HAP-1 (cell line): ENCODE measurements around the gene FBH1.
A peak's percentile ranks its signal among the peaks of the same experiment; 100 is the strongest.
"Not testable (repeated sequence)": the region's sequence is repeated elsewhere in the genome, so short reads cannot be mapped to it uniquely, and the experiment has no call there.

ENCODE experiments used
- DNase-seq, 2 experiments: peaks; one replicate each; pipeline ENCODE4 v3.0.0-alpha.2; 2016 to 2020; ENCODE audit warnings: low spot score in 2 of 2
- H3K27me3 ChIP-seq: fragments of 250-450 bp; sonication (Bioruptor Pico); 2 replicates; pipeline ENCODE4 v1.5.1; 2020; ENCODE audit warnings: low read depth, mild to moderate bottlenecking, moderate library complexity
- H3K36me3 ChIP-seq: fragments of 250-450 bp; sonication (Bioruptor Pico); replicated peaks from 2 replicates; pipeline ENCODE4 v1.5.1; 2020; ENCODE audit warnings: mild to moderate bottlenecking
- H3K4me1 ChIP-seq: fragments of 250-450 bp; sonication (Bioruptor Pico); 2 replicates; pipeline ENCODE4 v1.5.1; 2020; ENCODE audit warnings: mild to moderate bottlenecking
- H3K4me3 ChIP-seq: fragments of 250-450 bp; sonication (Bioruptor Pico); 2 replicates; pipeline ENCODE4 v1.5.1; 2020; ENCODE audit warnings: mild to moderate bottlenecking, moderate library complexity
- H3K9me3 ChIP-seq: fragments of 250-450 bp; sonication (Bioruptor Pico); 2 replicates; pipeline ENCODE4 v1.5.1; 2020; ENCODE audit warnings: mild to moderate bottlenecking, moderate library complexity
- in situ Hi-C: fragments of 300-500 bp; cut with MboI; formaldehyde crosslinking; loops from 3 replicates; pipeline ENCODE4 v1.14.3; 2020; ENCODE audit warnings: low sequenced_read_pairs, inconsistent platforms, mixed read lengths

FBH1 gene

DNA sequence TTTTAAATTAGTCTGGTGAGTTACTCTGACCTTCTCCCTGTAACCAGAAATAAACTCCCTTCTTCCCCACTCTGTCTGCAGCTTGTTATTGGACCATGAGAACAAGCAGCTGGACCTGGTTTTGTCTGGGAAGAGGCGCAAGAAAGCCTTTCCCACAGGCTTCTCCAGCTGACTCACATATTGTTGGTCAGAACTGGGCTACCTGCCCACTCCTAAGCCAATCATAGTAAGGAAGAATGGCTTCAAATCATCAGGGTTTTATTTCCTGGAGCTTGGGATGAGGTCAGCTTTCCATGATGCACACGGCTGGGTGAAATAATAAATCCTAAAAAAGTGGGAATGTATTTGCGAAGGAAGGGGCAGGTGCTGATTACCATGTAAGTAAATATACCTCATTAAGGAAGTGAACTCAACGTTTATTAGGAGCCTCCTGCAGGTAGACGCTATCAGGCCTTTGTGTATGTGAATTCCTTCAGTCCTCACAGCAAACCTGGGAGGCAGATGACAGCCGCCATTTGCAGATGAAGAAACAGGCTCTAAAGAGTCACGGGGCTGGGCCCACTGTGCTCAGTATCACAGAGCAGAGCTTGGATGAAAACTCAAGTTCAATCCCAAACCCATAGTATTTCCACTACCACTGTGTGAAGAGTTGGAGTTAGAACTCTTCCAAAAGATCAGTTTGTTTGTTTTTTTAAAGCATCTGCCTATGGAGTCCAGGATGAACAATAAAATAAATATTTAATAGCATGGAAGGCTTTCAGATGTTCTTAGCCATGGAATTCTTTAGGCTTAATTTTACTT, 54.5 kb downstream of the FBH1 start:
- 0 out of 2 replicates have a peak, but pooled peaks cover under 1% of the 10 kb centered on the region for H3K27me3 ChIP-seq
- H3K9me3 ChIP-seq: no peaks in the 10 kb centered on the region
- no peaks in the 10 kb centered on the region for H3K36me3 ChIP-seq
- DNase-seq: no peak
- in situ Hi-C loops: no loop called here
- no peaks in the 10 kb centered on the region for H3K4me1 ChIP-seq
- H3K4me3 ChIP-seq: no peak overlapping the region

DNA sequence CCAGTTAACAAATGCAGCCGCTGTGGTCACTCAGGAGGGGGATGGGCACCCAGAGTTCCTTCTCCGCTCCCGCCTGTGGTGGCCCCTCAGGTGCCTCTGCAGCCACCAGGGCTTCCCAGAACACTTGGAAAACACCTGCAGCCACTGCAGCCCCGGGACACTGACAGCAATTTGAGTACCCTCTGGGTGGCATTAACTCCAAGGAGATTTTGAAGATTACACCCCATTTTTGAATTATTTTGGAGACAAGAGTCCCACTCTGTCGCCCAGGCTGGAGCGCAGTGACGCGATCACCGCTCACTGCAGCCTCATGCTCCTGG, 55.1 kb downstream of the FBH1 start:
- H3K4me1 ChIP-seq: no peaks in the 10 kb centered on the region
- no peaks in the 10 kb centered on the region for H3K36me3 ChIP-seq
- no peaks in the 10 kb centered on the region for H3K9me3 ChIP-seq
- DNase-seq: no peak
- H3K4me3 ChIP-seq: no peak overlapping the region
- 0 out of 2 replicates have a peak, but pooled peaks cover 4% of the 10 kb centered on the region for H3K27me3 ChIP-seq
- in situ Hi-C loops: no loop called here

DNA sequence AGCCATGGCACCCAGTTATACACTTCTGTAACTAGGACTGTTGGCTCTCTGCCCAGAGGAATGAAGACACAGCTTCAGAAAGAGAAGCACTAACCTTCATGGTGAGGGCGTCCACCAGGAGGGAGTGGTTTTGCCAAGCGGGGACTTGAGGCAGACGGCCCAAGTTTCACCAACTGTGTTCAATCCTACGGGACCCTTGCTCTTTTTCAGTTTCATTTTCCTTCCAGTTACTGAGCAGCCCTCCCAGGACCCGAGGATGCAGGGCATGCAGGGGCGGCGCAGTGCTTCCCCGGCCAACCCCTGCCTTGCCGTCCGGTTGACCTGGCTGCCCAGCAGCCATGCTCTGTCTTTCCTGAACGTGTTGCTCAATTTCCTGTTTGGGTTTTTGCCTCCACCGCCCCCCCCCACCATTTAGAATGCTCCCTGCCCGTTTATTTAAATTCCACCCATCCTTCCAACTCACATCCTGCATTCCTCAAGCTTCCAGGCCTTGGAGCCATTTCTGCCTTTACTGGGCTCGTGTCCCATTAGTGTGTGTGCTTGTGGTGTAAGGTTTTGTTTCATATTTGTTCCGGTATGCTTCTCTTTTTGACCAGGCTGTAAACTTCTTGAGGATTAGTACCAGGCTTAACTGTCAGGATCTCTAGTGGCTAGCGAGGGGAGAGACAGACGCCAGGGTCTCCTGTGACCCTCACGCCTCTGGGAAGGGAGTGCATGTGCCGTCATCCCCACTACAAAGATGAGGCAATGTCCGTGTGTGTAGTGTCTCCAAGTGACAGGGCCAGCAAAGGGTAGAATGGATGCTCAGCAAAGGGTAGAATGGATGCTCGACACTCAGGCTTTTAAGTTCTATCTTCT, 55.7 kb downstream of the FBH1 start:
- H3K27me3 ChIP-seq: 0 out of 2 replicates have a peak, but pooled peaks cover 5% of the 10 kb centered on the region
- in situ Hi-C loops: no loop called here
- H3K36me3 ChIP-seq: no peaks in the 10 kb centered on the region
- H3K9me3 ChIP-seq: no peaks in the 10 kb centered on the region
- H3K4me3 ChIP-seq: no peak overlapping the region
- H3K4me1 ChIP-seq: no peaks in the 10 kb centered on the region
- DNase-seq: no peak

DNA sequence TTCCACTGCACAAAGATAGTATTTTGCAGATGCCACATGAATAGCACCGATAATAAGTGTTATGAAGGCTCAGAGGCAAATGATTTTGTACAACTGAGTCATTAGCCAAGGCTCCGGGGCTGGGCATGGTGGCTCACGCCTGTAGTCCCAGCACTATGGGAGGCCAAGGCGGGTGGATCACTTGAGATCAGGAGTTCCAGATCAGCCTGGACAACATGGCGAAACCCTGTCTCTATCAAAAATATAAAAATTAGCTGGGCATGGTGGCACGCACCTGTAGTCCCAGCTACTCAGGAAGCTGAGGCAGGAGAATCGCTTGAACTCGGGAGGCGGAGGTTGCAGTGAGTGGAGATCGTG, 56.4 kb downstream of the FBH1 start:
- H3K36me3 ChIP-seq, H3K4me3 ChIP-seq, H3K27me3 ChIP-seq, H3K4me1 ChIP-seq, DNase-seq, H3K9me3 ChIP-seq, in situ Hi-C loops: not testable (repeated sequence)

DNA sequence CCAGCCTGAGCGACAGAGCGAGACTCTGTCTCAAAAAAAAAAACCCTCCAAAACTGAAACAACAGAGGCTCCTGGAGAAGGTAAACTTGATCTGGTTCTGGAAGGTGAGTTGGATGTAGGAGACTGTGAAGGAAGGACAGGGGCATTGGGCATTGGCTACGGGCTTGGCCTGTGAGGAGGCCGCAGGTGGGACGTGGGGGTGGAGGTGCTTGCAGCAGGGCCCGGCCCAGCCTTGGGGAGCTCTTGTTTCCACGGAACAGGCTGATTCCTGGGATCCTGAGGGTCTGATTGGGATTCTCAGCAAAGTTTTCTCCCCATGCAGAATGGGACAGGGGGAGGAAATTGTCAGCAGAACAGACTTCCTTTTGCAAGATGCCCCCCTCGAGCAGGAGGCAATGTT, 56.7 kb downstream of the FBH1 start:
- in situ Hi-C loops: no loop called here
- H3K27me3 ChIP-seq: 0 out of 2 replicates have a peak, but pooled peaks cover 5% of the 10 kb centered on the region
- no peak overlapping the region for H3K4me3 ChIP-seq
- DNase-seq: no peak
- H3K9me3 ChIP-seq: no peaks in the 10 kb centered on the region
- no peaks in the 10 kb centered on the region for H3K36me3 ChIP-seq
- no peaks in the 10 kb centered on the region for H3K4me1 ChIP-seq

DNA sequence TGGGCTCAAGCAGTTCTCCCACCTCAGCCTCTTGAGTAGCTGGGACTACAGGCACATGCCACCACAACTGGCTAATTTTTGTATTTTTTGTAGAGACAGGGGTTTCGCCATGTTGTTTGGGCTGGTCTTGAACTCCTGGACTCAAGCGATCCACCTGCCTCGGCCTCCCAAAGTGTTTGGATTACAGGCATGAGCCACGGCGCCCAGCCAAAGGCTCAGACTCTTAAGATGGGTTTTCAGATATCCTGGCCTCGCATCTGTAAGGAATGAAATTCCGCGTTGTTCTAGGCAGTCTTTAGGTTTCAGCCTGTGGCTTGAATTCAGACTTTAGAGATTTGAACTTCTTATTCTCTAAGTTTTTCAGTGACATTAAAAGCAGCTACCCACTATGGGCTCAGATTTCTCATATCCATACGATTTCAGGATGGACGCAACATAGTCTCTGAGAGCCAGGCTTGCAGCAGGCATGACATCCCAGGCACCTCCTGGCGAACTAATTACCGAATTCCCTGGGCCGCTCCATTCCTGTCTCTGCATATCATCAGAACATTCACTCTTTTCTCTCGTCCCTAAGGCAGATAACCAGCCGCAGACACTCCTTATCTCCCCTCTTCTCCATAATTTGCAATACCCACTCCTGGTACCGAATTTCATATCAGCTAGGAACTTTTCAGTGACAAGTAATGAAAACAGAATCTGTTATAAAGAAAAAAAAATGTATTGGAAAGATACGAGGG, 57.6 kb downstream of the FBH1 start:
- no peak overlapping the region for H3K4me3 ChIP-seq
- 0 out of 2 replicates have a peak, but pooled peaks cover 5% of the 10 kb centered on the region for H3K27me3 ChIP-seq
- no peaks in the 10 kb centered on the region for H3K36me3 ChIP-seq
- in situ Hi-C loops: no loop called here
- H3K4me1 ChIP-seq: no peaks in the 10 kb centered on the region
- no peaks in the 10 kb centered on the region for H3K9me3 ChIP-seq
- no peak for DNase-seq

DNA sequence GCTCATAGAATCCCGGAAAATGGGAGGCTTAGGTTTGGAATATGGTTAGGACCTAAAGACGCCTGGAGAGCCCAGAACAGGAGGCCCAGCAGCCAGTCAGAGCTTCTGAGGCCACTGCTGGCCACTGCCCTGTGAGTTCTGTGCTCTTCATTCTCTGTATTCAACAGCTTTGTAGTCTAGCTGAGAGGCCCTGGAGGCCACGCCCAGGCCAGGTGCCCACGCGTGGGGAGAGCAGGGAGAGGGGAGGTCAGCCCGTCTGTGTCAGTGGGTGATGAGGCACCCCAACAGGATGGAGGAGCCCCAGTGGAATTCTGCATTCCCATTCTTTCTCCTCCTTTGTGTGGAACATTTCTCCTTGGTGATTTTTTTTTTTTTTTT, 58.2 kb downstream of the FBH1 start:
- Histone ChIP-seq H3K4me1 (no peaks in the 10 kb centered on the region), H3K36me3 (no peaks in the 10 kb centered on the region), H3K4me3 (no peak overlapping the region), H3K27me3 (0 out of 2 replicates have a peak, but pooled peaks cover 5% of the 10 kb centered on the region), H3K9me3 (no peaks in the 10 kb centered on the region)
- in situ Hi-C loops: no loop called here
- no peak for DNase-seq

DNA sequence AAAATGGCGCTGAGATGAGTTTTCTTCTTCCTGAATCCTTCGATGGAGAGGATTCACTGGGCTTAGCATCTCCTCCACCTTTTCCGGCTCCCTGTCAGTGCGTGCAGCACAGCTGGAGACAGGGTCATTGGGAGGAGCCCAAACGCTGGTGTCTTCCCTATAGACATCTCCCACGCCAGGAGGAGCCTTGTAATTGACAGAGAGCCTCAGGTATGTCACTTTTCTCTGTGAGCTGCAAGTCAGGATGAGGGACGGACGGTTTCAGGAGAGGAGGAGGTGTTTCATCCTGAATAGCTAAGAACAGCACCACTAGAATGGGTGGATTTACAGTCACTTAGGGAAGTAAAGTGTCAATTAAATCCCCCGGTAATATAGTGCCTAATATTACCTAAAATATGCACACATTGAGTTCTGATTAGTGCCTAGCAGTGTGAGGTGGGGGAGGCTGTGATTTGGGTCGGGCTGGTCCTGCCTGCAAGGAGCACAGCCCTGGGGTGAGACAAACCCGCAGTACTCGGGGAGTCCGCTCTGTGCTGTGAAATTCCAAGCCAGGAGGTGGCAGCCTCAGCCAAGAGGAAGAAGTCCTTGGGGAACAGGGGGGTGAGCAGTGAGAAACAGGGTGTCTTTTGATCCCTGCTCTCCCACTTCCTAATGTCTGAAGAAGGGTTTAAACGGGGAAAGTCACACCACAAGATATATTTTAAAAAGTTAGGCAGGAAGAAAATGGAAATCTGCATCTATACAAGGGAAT, 59.1 kb downstream of the FBH1 start:
- in situ Hi-C loops: no loop called here
- H3K36me3 ChIP-seq: no peaks in the 10 kb centered on the region
- DNase-seq: peak in 1 of 2 experiments; percentile 56
- no peak overlapping the region for H3K4me3 ChIP-seq
- H3K4me1 ChIP-seq: no peaks in the 10 kb centered on the region
- 0 out of 2 replicates have a peak, but pooled peaks cover 5% of the 10 kb centered on the region for H3K27me3 ChIP-seq
- H3K9me3 ChIP-seq: no peaks in the 10 kb centered on the region

DNA sequence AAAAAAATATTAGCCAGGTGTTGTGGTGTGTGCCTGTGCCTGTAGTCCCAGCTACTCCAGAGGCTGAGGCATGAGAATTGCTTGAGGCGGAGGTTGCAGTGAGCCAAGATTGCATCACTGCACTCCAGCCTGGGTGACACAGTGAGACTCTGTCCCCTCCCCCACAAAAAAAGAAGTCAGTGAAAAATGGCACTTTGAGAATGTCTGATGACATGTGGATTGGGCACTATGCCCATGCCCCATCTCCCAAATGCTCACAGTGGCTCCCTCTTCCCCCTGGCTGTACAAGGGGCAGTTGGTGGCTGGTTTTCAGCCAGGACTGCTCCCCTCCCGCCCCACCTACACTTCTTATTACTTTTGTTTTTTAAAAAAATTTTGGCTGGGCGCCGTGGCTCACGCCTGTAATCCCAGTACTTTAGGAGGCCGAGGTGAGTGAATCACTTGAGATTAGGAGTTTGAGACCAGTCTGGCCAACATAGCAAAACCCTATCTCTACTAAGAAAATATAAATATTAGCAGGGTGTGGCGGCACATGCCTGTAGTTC, 61.2 kb downstream of the FBH1 start:
- Histone ChIP-seq H3K9me3 (no peaks in the 10 kb centered on the region), H3K4me3 (no peak overlapping the region), H3K27me3 (0 out of 2 replicates have a peak, but pooled peaks cover 5% of the 10 kb centered on the region), H3K36me3 (no peaks in the 10 kb centered on the region), H3K4me1 (no peaks in the 10 kb centered on the region)
- in situ Hi-C loops: no loop called here
- DNase-seq: no peak

DNA sequence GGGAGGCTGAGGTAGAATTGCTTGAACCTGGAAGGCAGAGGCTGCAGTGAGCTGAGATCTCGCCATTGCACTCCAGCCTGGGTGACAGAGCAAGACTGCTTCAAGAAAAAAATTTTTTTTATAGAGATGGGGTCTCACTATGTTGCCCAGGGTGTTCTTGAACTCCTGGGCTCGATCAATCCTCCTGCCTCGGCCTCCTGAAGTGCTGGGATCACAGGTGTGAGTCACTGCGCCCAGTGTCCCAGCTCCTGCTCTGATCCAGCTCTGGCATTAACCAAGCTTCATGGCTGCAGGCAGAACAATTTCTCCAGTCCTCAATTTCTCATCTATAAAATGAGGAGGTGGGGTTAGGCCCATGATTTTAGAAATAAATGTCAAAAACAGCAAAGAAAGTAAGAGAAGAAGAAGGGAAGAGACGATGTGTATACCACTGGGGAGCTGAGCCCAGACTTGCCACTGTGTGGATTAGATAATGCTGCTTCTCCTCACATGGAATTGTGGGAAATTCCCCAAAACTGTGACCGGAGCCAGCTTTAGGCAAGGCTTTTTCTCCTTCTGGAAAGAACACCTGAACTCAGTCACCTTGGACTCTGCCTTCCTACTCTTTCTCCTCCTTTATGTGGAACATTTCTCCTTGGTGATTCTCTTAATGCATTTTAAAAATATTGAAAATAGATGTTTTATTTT, 61.8 kb downstream of the FBH1 start:
- Histone ChIP-seq H3K9me3 (no peaks in the 10 kb centered on the region), H3K27me3 (0 out of 2 replicates have a peak, but pooled peaks cover 5% of the 10 kb centered on the region), H3K4me1 (no peaks in the 10 kb centered on the region), H3K36me3 (no peaks in the 10 kb centered on the region), H3K4me3 (no peak overlapping the region)
- in situ Hi-C loops: no loop called here
- DNase-seq: no peak

DNA sequence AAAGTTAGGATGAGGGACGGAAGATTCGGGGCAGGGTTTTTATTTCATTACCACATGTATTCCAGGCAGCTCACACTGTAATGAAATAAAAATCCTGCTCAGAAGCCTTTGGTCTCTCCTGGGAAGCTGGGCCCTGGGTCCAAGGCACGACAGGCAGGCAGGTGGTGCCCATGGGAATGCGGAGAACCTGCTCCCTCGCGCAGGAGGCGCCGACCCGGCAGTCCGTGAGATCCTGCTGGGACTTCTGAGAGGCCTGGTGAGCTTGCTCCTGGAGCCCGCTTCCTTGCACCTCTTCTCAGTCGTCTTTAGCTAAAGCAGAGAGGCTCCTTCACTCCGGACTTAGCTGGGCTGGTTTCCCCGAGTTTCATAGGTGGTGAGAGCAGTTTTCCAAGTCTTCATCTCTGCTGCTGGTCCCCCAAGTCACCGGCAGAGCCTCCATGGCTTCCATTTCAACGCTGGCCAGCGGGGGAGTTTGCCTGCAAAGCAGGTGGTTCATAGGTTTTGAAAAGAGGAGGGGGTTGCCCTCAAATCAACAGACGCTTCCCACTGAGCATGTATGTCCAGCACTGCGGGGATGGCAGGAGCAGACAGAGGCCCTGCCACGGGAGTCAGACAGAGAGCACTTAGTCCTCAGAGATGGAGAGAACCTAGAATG, 62.8 kb downstream of the FBH1 start:
- in situ Hi-C loops: no loop called here
- DNase-seq: no peak
- no peaks in the 10 kb centered on the region for H3K4me1 ChIP-seq
- H3K9me3 ChIP-seq: no peaks in the 10 kb centered on the region
- H3K36me3 ChIP-seq: no peaks in the 10 kb centered on the region
- H3K4me3 ChIP-seq: no peak overlapping the region
- 0 out of 2 replicates have a peak, but pooled peaks cover 5% of the 10 kb centered on the region for H3K27me3 ChIP-seq

DNA sequence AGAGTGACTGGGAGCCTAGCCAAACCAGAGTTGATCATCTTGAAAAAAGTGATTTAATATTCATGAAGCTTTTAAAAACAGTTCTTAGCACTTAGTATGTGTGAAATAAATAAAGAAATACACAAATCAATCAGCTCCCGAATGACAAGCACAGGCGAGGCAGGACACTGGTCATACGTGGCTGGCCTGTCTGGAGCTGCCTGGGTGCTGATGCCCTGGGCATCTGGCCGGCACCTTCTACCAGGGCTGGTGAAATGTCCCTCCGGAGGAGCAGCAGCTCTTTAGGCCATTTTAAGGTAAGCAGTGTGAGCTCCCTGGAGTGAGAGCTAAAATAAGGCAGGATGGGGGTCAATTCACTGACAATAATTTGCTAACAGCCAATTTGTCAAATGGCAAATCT, 63.6 kb downstream of the FBH1 start:
- in situ Hi-C loops: no loop called here
- Histone ChIP-seq H3K27me3 (0 out of 2 replicates have a peak, but pooled peaks cover 5% of the 10 kb centered on the region), H3K4me1 (no peaks in the 10 kb centered on the region), H3K4me3 (no peak overlapping the region), H3K36me3 (no peaks in the 10 kb centered on the region), H3K9me3 (no peaks in the 10 kb centered on the region)
- DNase-seq: no peak
